Endothelial cell of umbilical vein (primary cell): ENCODE measurements around the gene OGG1. TPM values are rescaled to one million over a fixed set of nuclear protein-coding genes. Genes with fewer than 3 reads are reported as not detected.

Source experiments
- BruUV-seq: library from RNA; stranded (reverse); fragments of 400-500 nt; replicated peaks from 2 replicates; lab custom pipeline; 2021; lab: Mats Ljungman, UMichigan
- CTCF ChIA-PET: fragments of 300-600, 350-600 bp; sonication (Branson Sonifier 250); formaldehyde crosslinking; loops from one replicate; lab custom pipeline; 2021; ENCODE audit warnings: antibody characterized with exemption, inconsistent platforms; lab: Charles Lee
- POLR2A ChIA-PET: fragments of 300-600, 350-600 bp; sonication (Branson Sonifier 250); formaldehyde crosslinking; loops from one replicate; lab custom pipeline; 2021; ENCODE audit warnings: antibody characterized with exemption, inconsistent platforms; lab: Charles Lee
- DNase-seq: peaks from one replicate; pipeline ENCODE4 v3.0.0-alpha.2; 2011; ENCODE audit warnings: low read depth, low spot score
- FAIRE-seq: peaks from 2 replicates; lab custom pipeline; 2011; peaks lifted over from hg19 to GRCh38; lab: Jason Lieb, UNC
- H2AFZ ChIP-seq: 2 replicates; pipeline ENCODE4 v1.6.0; 2012; ENCODE audit warnings: low read depth, low read length, control low read depth, inconsistent platforms
- H3K27ac ChIP-seq: 2 replicates; pipeline ENCODE4 v1.5.1; 2011; ENCODE audit warnings: low read depth, mild to moderate bottlenecking, control low read depth, low read length, moderate library complexity; ENCODE audit not compliant: insufficient read depth
- H3K27me3 ChIP-seq, 2 experiments: 2 replicates each; pipeline versions ENCODE4 v1.6.0 to v1.6.1; 2011; ENCODE audit warnings: low read length in 2 of 2, mixed read lengths in 1 of 2; ENCODE audit not compliant: control insufficient read depth in 2 of 2, insufficient read depth in 2 of 2
- H3K36me3 ChIP-seq, 2 experiments: 2 replicates in 1 of 2; 3 replicates in 1 of 2; pipeline ENCODE4 v1.5.1; 2011; ENCODE audit warnings: low read length in 2 of 2, mild to moderate bottlenecking in 1 of 2, moderate library complexity in 1 of 2; ENCODE audit not compliant: control insufficient read depth in 2 of 2, insufficient read depth in 2 of 2; ENCODE audit errors: extremely low read depth in 1 of 2
- H3K4me1 ChIP-seq: 3 replicates; pipeline ENCODE4 v1.5.1; 2011; ENCODE audit warnings: mild to moderate bottlenecking, low read length; ENCODE audit not compliant: control insufficient read depth, insufficient read depth; ENCODE audit errors: extremely low read depth
- H3K4me2 ChIP-seq: 2 replicates; pipeline ENCODE4 v1.6.1; 2011; ENCODE audit warnings: low read length, control low read depth, mixed read lengths; ENCODE audit not compliant: insufficient read depth
- H3K4me3 ChIP-seq, 3 experiments: fragments of 200-600 bp in 1 of 3; sonication (generic), shearing (Covaris generic) in 1 of 3; replicated peaks in 1 of 3; 2 replicates each; pipeline ENCODE4 v1.5.1; 2011 to 2016; ENCODE audit warnings: control low read depth in 3 of 3, low read length in 3 of 3, mild to moderate bottlenecking in 2 of 3, inconsistent platforms in 1 of 3, low read depth in 1 of 3, moderate library complexity in 1 of 3; ENCODE audit not compliant: insufficient read depth in 1 of 3
- H3K79me2 ChIP-seq: 2 replicates; pipeline ENCODE4 v1.6.0; 2012; ENCODE audit warnings: low read length, inconsistent platforms; ENCODE audit not compliant: control insufficient read depth, insufficient read depth
- H3K9ac ChIP-seq: replicated peaks from 2 replicates; pipeline ENCODE3; 2011; ENCODE audit warnings: low read length, control low read depth; ENCODE audit not compliant: insufficient read depth; ENCODE audit errors: extremely low read depth
- H3K9me1 ChIP-seq: replicated peaks from 3 replicates; pipeline ENCODE4 v1.6.0; 2011; ENCODE audit warnings: mild to moderate bottlenecking, low read length; ENCODE audit not compliant: control insufficient read depth, insufficient read depth; ENCODE audit errors: extremely low read depth
- H3K9me3 ChIP-seq: replicated peaks from 2 replicates; pipeline ENCODE4 v1.5.1; 2012; ENCODE audit warnings: low read length, inconsistent platforms; ENCODE audit not compliant: control insufficient read depth, insufficient read depth
- H4K20me1 ChIP-seq: replicated peaks from 2 replicates; pipeline ENCODE3; 2011; ENCODE audit warnings: mild to moderate bottlenecking, low read length; ENCODE audit not compliant: control insufficient read depth, insufficient read depth; ENCODE audit errors: extremely low read depth
- CTCF ChIP-seq, 2 donors: IDR thresholded peaks; 1 replicate in 1 of 2; 2 replicates in 1 of 2; pipeline ENCODE4 v1.5.1; 2011; ENCODE audit warnings: low read length in 2 of 2, mild to moderate bottlenecking in 2 of 2, moderate library complexity in 2 of 2, control low read depth in 1 of 2, inconsistent platforms in 1 of 2, low read depth in 1 of 2; ENCODE audit not compliant: insufficient read depth in 1 of 2; ENCODE audit errors: extremely low read depth in 1 of 2
- EZH2 ChIP-seq: IDR thresholded peaks from 2 replicates; pipeline ENCODE4 v1.6.1; 2012; ENCODE audit warnings: borderline replicate concordance, low read depth, mild to moderate bottlenecking, moderate library complexity, low read length, inconsistent platforms; ENCODE audit not compliant: severe bottlenecking
- FOS ChIP-seq: IDR thresholded peaks from 2 replicates; pipeline ENCODE4 v1.6.1; 2011; ENCODE audit warnings: mild to moderate bottlenecking, low read length, moderate library complexity, borderline replicate concordance; ENCODE audit not compliant: insufficient read depth
- GATA2 ChIP-seq: IDR thresholded peaks from 2 replicates; pipeline ENCODE4 v1.7.0; 2011; ENCODE audit warnings: low read depth, mild to moderate bottlenecking, moderate library complexity, mixed read lengths, low read length; ENCODE audit not compliant: insufficient read length, insufficient read depth
- JUN ChIP-seq: IDR thresholded peaks from 2 replicates; pipeline ENCODE4 v1.6.1; 2011; ENCODE audit warnings: borderline replicate concordance, low read depth; ENCODE audit not compliant: insufficient read length, insufficient read depth
- MAX ChIP-seq: IDR thresholded peaks from 2 replicates; pipeline ENCODE4 v1.6.1; 2011; ENCODE audit not compliant: insufficient read depth, insufficient read length
- MYC ChIP-seq: IDR thresholded peaks from one replicate; pipeline ENCODE4 v1.6.1; 2011; ENCODE audit warnings: mild to moderate bottlenecking, low read depth, low read length
- POLR2A ChIP-seq: IDR thresholded peaks from 2 replicates; pipeline ENCODE4 v1.6.1; 2012; ENCODE audit warnings: low read depth, mild to moderate bottlenecking, control low read depth, low read length
- POLR2AphosphoS5 ChIP-seq: IDR thresholded peaks from 2 replicates; pipeline ENCODE4 v1.6.1; 2012; ENCODE audit warnings: low read depth, mild to moderate bottlenecking, control low read depth, low read length, moderate library complexity; ENCODE audit not compliant: insufficient read depth
- dilution Hi-C: fragments of 300-500 bp; cut with MboI; formaldehyde crosslinking; loops from one replicate; pipeline ENCODE4 v1.15.0; 2019; ENCODE audit warnings: low sequenced_read_pairs; ENCODE audit not compliant: extremely low pct_ligation_motif_present
- intact Hi-C: fragments of 100-400 bp; cut with micrococcal nuclease; formaldehyde crosslinking; loops from one replicate; pipeline ENCODE4 v1.10.0; 2022
- polyA plus RNA-seq, 4 experiments: library from polyadenylated mRNA; depleted of rRNA in 3 of 4; stranded (reverse) in 3 of 4; unstranded in 1 of 4; fragments of >200 nt; gene quantifications; 2 replicates each; pipeline versions ENCODE4 v1.2.1 to v1.2.3, GENCODE V29; 2011 to 2012; ENCODE audit warnings: missing spikeins in 1 of 4
- total RNA-seq: library from RNA; stranded (reverse); gene quantifications from 2 replicates; pipeline ENCODE4 v1.2.3, GENCODE V29; 2021

OGG1 gene
- total and polyA plus RNA-seq, 2 donors (not counting 3 experiments of a cell fraction or from before 2014, with no cell fraction given) = 24.1 to 32.1 TPM

- dilution Hi-C loops = no loop called here
- FAIRE-seq (no peak), DNase-seq (no peak)
- TF ChIP-seq JUN (no peak), MYC (no peak), GATA2 (no peak), FOS (no peak), MAX (no peak), POLR2AphosphoS5 (no peak), CTCF (IDR thresholded peaks at IDR 0.05; ENCODE audit: extremely low read depth in 1 of 2, insufficient read depth in 1 of 2, low read depth in 1 of 2, low read length in 2 of 2) (no peak), POLR2A (no peak), EZH2 (no peak)
- Histone ChIP-seq H3K4me1 (peaks cover 32% of the 10 kb centered on the region), H3K9ac (peak overlapping the region; percentile 61), H3K27ac (peak overlapping the region; percentile 46), H3K79me2 (peaks cover 12% of the 10 kb centered on the region), H3K36me3 (peaks cover 10 to 38% of the 10 kb centered on the region in 2 experiments), H4K20me1 (no peaks in the 10 kb centered on the region), H3K9me3 (no peaks in the 10 kb centered on the region), H3K4me3 (peak overlapping the region; percentile 26 to 51 (median 42)), H3K4me2 (peak overlapping the region; percentile 76), H3K9me1 (no peaks in the 10 kb centered on the region), H2AFZ (peak overlapping the region; percentile 74), H3K27me3 (no peaks in the 10 kb centered on the region)
- intact Hi-C loops = loop anchor here (1.0 kb wide), 4 partner anchors 18 to 197 kb away; partner anchors contain the start of genes BRPF1, MTMR14 and TADA3
- TSS peak; percentile 67 for BruUV-seq
- ChIA-PET CTCF (interaction anchor here (0.7 to 2.4 kb wide), 10 partner anchors 12 to 990 kb away, joined by 3 to 12 read pairs (median 4); partner anchors contain the start of genes BRPF1 and CRELD1), POLR2A (interaction anchor here (0.8 to 1.9 kb wide), 3 partner anchors 16 to 43 kb away, joined by 3 to 7 read pairs (median 5); partner anchors contain the start of genes ARPC4 and BRPF1)
Observed at GRCh38 chr3:9749296-9749644, 482 bp upstream of the OGG1 start.
